ENCODE measurements around the gene LSP1. TPM values are rescaled to one million over a fixed set of nuclear protein-coding genes. Genes with fewer than 3 reads are reported as not detected.

LSP1 gene
- total and polyA plus RNA-seq, 2 of the 13 experiments (the other 11 are each of a cell fraction or from before 2014, with no cell fraction given) = 0.59 to 1.00 TPM

DNA sequence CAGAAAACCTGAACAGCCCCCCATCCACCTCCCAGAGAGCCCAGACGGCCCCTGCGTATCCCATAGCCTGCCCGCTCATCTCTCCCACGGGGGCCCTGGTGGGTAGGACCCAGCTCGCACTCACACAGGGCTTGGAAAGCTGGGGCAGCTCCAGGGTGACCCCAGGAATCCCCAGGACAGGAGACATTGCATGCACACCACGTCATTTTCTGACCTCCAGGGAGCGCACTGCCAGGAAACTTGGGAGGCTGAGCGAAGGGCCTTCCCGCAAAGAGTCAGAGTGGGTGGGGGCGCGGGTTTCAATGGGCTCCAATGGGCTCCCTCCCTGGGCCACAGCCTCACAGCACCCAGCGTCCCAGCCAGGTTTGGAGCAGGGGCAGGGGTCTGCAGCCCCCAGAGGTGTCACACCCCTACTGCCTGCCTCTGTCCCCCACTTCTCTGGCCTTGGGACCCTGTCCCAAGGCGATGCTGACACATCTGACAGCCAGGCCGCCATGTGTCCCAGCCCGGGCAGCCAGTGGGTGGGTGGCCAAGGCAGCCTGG is 26.3 kb upstream of the LSP1 start (continued):
- TF ChIP-seq, protein P1, sequence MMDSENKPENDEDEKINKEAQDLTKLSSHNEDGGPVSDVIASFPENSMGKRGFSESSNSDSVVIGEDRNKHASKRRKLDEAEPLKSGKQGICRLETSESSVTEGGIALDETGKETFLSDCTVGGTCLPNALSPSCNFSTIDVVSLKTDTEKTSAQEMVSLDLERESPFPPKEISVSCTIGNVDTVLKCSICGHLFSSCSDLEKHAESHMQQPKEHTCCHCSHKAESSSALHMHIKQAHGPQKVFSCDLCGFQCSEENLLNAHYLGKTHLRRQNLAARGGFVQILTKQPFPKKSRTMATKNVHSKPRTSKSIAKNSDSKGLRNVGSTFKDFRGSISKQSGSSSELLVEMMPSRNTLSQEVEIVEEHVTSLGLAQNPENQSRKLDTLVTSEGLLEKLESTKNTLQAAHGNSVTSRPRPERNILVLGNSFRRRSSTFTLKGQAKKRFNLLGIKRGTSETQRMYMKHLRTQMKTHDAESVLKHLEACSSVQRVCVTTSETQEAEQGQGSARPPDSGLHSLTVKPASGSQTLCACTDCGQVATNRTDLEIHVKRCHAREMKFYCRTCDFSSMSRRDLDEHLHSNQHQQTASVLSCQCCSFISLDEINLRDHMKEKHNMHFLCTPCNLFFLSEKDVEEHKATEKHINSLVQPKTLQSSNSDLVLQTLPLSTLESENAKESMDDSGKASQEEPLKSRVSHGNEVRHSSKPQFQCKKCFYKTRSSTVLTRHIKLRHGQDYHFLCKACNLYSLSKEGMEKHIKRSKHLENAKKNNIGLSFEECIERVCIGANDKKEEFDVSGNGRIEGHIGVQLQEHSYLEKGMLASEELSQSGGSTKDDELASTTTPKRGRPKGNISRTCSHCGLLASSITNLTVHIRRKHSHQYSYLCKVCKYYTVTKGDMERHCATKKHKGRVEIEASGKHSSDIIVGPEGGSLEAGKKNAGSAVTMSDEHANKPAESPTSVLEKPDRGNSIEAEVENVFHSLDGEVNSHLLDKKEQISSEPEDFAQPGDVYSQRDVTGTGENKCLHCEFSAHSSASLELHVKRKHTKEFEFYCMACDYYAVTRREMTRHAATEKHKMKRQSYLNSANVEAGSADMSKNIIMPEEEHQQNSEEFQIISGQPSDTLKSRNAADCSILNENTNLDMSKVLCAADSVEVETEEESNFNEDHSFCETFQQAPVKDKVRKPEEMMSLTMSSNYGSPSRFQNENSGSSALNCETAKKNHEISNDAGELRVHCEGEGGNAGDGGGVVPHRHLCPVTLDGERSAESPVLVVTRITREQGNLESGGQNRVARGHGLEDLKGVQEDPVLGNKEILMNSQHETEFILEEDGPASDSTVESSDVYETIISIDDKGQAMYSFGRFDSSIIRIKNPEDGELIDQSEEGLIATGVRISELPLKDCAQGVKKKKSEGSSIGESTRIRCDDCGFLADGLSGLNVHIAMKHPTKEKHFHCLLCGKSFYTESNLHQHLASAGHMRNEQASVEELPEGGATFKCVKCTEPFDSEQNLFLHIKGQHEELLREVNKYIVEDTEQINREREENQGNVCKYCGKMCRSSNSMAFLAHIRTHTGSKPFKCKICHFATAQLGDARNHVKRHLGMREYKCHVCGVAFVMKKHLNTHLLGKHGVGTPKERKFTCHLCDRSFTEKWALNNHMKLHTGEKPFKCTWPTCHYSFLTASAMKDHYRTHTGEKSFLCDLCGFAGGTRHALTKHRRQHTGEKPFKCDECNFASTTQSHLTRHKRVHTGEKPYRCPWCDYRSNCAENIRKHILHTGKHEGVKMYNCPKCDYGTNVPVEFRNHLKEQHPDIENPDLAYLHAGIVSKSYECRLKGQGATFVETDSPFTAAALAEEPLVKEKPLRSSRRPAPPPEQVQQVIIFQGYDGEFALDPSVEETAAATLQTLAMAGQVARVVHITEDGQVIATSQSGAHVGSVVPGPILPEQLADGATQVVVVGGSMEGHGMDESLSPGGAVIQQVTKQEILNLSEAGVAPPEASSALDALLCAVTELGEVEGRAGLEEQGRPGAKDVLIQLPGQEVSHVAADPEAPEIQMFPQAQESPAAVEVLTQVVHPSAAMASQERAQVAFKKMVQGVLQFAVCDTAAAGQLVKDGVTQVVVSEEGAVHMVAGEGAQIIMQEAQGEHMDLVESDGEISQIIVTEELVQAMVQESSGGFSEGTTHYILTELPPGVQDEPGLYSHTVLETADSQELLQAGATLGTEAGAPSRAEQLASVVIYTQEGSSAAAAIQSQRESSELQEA (CRISPR knock-in tag; IDR thresholded peaks at IDR 0.05; ENCODE audit: not compliant biosample characterization) = no peak
- TF ChIP-seq ZNF205 (CRISPR knock-in tag; IDR thresholded peaks at IDR 0.05) (no peak), SCMH1 (CRISPR knock-in tag; IDR thresholded peaks at IDR 0.05; ENCODE audit: borderline replicate concordance) (no peak), RARG (CRISPR knock-in tag; IDR thresholded peaks at IDR 0.05; ENCODE audit: low read depth) (no peak), YY1 (IDR thresholded peaks at IDR 0.05; ENCODE audit: insufficient read depth, insufficient replicate concordance, low read depth, low read length) (no peak), MIXL1 (CRISPR knock-in tag; IDR thresholded peaks at IDR 0.05) (no peak; the same call in 1 of the 2 replicates), CEBPG (CRISPR knock-in tag; IDR thresholded peaks at IDR 0.05) (no peak), ZNF160 (CRISPR knock-in tag; IDR thresholded peaks at IDR 0.05) (no peak), ZBTB38 (CRISPR knock-in tag; IDR thresholded peaks at IDR 0.05) (peak; percentile 4; the same call in 1 of the 2 replicates), BRCA1 (CRISPR knock-in tag; IDR thresholded peaks at IDR 0.05) (no peak), HES4 (CRISPR knock-in tag; IDR thresholded peaks at IDR 0.05; ENCODE audit: borderline replicate concordance) (no peak), ZNF337 (CRISPR knock-in tag; IDR thresholded peaks at IDR 0.05; ENCODE audit: borderline replicate concordance, low read depth) (0 out of 2 replicates have a peak, but pooled peaks have one; percentile 6), SPEN (CRISPR knock-in tag; IDR thresholded peaks at IDR 0.05; ENCODE audit: low read depth) (no peak), ZNF225 (CRISPR knock-in tag; IDR thresholded peaks at IDR 0.05) (no peak), ZNF326 (CRISPR knock-in tag; IDR thresholded peaks at IDR 0.05; ENCODE audit: borderline replicate concordance) (no peak), HMGA1 (CRISPR knock-in tag; conservative IDR thresholded peaks at IDR 0.05) (no peak), NR3C1 (CRISPR knock-in tag; IDR thresholded peaks at IDR 0.05) (no peak), ZNF550 (CRISPR knock-in tag; IDR thresholded peaks at IDR 0.05; ENCODE audit: borderline replicate concordance) (no peak), HDAC1 (CRISPR knock-in tag; IDR thresholded peaks at IDR 0.05) (no peak), TMF1 (CRISPR knock-in tag; IDR thresholded peaks at IDR 0.05; ENCODE audit: low read depth) (no peak)
- TF ChIP-seq, protein P2, sequence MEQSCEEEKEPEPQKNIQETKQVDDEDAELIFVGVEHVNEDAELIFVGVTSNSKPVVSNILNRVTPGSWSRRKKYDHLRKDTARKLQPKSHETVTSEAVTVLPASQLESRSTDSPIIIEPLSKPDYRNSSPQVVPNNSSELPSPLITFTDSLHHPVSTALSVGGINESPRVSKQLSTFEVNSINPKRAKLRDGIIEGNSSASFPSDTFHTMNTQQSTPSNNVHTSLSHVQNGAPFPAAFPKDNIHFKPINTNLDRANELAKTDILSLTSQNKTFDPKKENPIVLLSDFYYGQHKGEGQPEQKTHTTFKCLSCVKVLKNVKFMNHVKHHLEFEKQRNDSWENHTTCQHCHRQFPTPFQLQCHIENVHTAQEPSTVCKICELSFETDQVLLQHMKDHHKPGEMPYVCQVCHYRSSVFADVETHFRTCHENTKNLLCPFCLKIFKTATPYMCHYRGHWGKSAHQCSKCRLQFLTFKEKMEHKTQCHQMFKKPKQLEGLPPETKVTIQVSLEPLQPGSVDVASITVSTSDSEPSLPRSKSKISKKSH (CRISPR knock-in tag; IDR thresholded peaks at IDR 0.05; ENCODE audit: borderline replicate concordance) = no peak
- TF ChIP-seq, protein P3, sequence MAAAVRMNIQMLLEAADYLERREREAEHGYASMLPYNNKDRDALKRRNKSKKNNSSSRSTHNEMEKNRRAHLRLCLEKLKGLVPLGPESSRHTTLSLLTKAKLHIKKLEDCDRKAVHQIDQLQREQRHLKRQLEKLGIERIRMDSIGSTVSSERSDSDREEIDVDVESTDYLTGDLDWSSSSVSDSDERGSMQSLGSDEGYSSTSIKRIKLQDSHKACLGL (CRISPR knock-in tag; IDR thresholded peaks at IDR 0.05) = peak; percentile 48; the same call in 1 of the 2 replicates

All from HepG2 (cell line).